ENCODE measurements around the gene SEC24D.

- TF ChIP-seq JUN (IDR thresholded peaks at IDR 0.05; ENCODE audit: borderline replicate concordance, insufficient read depth, insufficient read length, low read depth) (no peak), CTCF (IDR thresholded peaks at IDR 0.05; ENCODE audit: extremely low read depth in 1 of 2, insufficient read depth in 1 of 2, low read depth in 1 of 2, low read length in 2 of 2) (no peak), POLR2A (IDR thresholded peaks at IDR 0.05; ENCODE audit: low read depth, low read length) (no peak), MAX (IDR thresholded peaks at IDR 0.05; ENCODE audit: insufficient read depth, insufficient read length) (no peak), FOS (IDR thresholded peaks at IDR 0.05; ENCODE audit: borderline replicate concordance, insufficient read depth, low read length) (no peak), GATA2 (IDR thresholded peaks at IDR 0.05; ENCODE audit: insufficient read depth, insufficient read length, low read depth, low read length) (no peak), POLR2AphosphoS5 (IDR thresholded peaks at IDR 0.05; ENCODE audit: insufficient read depth, low read depth, low read length) (no peak), MYC (IDR thresholded peaks at IDR 0.05; ENCODE audit: low read depth, low read length) (no peak), EZH2 (IDR thresholded peaks at IDR 0.05; ENCODE audit: borderline replicate concordance, low read depth, low read length, severe bottlenecking) (no peak)
Observed at GRCh38 chr4:118877797-118878196, 41.9 kb upstream of the SEC24D start.
